ENCODE data around the gene ADGRG2.

DNA sequence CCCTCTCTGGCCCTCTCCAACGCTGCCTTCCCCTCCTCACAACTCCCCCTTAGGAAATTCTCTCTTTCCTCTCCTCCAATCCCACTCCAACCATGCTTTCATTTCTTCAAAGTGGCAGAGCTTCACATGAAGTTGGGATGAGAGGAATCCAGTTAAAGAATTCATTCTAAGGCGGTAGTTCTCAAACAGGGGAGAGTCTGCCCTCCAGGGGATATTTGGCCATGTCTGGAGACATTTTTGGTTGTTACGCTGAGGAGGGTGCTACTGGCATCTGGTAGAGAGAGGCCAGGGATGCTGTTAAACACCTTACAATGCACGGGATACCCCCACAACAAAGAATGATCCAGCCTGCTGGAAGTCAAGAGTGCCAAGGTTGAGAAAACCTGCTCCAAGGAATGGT is 97.9 kb downstream of the ADGRG2 start:
- TF ChIP-seq, protein P1, sequence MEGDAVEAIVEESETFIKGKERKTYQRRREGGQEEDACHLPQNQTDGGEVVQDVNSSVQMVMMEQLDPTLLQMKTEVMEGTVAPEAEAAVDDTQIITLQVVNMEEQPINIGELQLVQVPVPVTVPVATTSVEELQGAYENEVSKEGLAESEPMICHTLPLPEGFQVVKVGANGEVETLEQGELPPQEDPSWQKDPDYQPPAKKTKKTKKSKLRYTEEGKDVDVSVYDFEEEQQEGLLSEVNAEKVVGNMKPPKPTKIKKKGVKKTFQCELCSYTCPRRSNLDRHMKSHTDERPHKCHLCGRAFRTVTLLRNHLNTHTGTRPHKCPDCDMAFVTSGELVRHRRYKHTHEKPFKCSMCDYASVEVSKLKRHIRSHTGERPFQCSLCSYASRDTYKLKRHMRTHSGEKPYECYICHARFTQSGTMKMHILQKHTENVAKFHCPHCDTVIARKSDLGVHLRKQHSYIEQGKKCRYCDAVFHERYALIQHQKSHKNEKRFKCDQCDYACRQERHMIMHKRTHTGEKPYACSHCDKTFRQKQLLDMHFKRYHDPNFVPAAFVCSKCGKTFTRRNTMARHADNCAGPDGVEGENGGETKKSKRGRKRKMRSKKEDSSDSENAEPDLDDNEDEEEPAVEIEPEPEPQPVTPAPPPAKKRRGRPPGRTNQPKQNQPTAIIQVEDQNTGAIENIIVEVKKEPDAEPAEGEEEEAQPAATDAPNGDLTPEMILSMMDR (conservative IDR thresholded peaks at IDR 0.05) = no peak
- TF ChIP-seq ZFX (IDR thresholded peaks at IDR 0.05) = no peak

Measured in C4-2B (cell line).